Measurements from ENCODE around the gene CTNND2.

CTNND2 gene

GRCh38 chr5:11180890-11181289 lies 723.4 kb downstream of the CTNND2 start:
- no peak overlapping the region for H3K4ac ChIP-seq (ENCODE audit: low read depth in 1 of 2, low read length in 2 of 2)

GRCh38 chr5:11177999-11178711 lies 726.1 kb downstream of the CTNND2 start:
- Histone ChIP-seq H3K27ac (ENCODE audit: low read length, poor library complexity, severe bottlenecking) (no peak overlapping the region), H3K4me3 (ENCODE audit: insufficient read depth in 1 of 2, low read depth in 1 of 2, low read length in 2 of 2) (no peak overlapping the region), H2AFZ (ENCODE audit: low read depth, low read length) (no peak overlapping the region), H3K4me1 (ENCODE audit: control insufficient read depth, insufficient read depth, low read depth, low read length) (peaks cover 3% of the 10 kb centered on the region), H3K18ac (ENCODE audit: low read depth in 1 of 2, low read length in 2 of 2) (no peak overlapping the region), H3K14ac (ENCODE audit: low read length in 2 of 2) (no peak overlapping the region), H2BK15ac (ENCODE audit: low read depth, poor library complexity, severe bottlenecking) (no peak overlapping the region), H3K79me1 (replicated peaks; ENCODE audit: low read length, poor library complexity, severe bottlenecking) (no peaks in the 10 kb centered on the region), H3K27me3 (ENCODE audit: control insufficient read depth in 1 of 2, insufficient read depth in 1 of 2, low read length in 2 of 2) (peaks cover 3 to 7% of the 10 kb centered on the region in 2 experiments), H3K4me2 (ENCODE audit: low read length, poor library complexity, severe bottlenecking) (no peak overlapping the region), H4K8ac (ENCODE audit: low read length) (no peak overlapping the region), H3K9me3 (ENCODE audit: control insufficient read depth, low read length) (no peaks in the 10 kb centered on the region), H2BK5ac (ENCODE audit: low read depth, low read length, poor library complexity, severe bottlenecking) (no peak overlapping the region), H3K4ac (ENCODE audit: low read depth in 1 of 2, low read length in 2 of 2) (no peak overlapping the region), H2BK120ac (ENCODE audit: low read depth, low read length) (no peak overlapping the region), H2BK12ac (ENCODE audit: low read length in 2 of 2) (no peak overlapping the region), H4K91ac (ENCODE audit: low read length) (no peak overlapping the region), H3K23ac (ENCODE audit: low read length in 2 of 2) (no peak overlapping the region), H2AK5ac (ENCODE audit: low read length, severe bottlenecking) (no peak overlapping the region), H3K36me3 (ENCODE audit: control insufficient read depth in 1 of 2, insufficient read depth in 2 of 2, low read depth in 1 of 2, low read length in 2 of 2) (no peaks in the 10 kb centered on the region), H3K9ac (ENCODE audit: low read length) (no peak overlapping the region)
- 90% methylated on average over 2 of the region's 2 CpGs for WGBS
- no peak for DNase-seq

More at GRCh38 chr5:11180890-11181289, 723.4 kb downstream of the CTNND2 start:
- no peak overlapping the region for H2AK5ac ChIP-seq (ENCODE audit: low read length, severe bottlenecking)
- no peak overlapping the region for H2BK120ac ChIP-seq (ENCODE audit: low read depth, low read length)
- no peak overlapping the region for H4K8ac ChIP-seq (ENCODE audit: low read length)
- H3K4me2 ChIP-seq (ENCODE audit: low read length, poor library complexity, severe bottlenecking), result no peak overlapping the region
- H2BK12ac ChIP-seq (ENCODE audit: low read length in 2 of 2), result no peak overlapping the region
- no peaks in the 10 kb centered on the region for H3K79me1 ChIP-seq (replicated peaks; ENCODE audit: low read length, poor library complexity, severe bottlenecking)
- no peak overlapping the region for H3K14ac ChIP-seq (ENCODE audit: low read length in 2 of 2)
- no peaks in the 10 kb centered on the region for H3K36me3 ChIP-seq (ENCODE audit: control insufficient read depth in 1 of 2, insufficient read depth in 2 of 2, low read depth in 1 of 2, low read length in 2 of 2)
- peaks cover 3% of the 10 kb centered on the region for H3K4me1 ChIP-seq (ENCODE audit: control insufficient read depth, insufficient read depth, low read depth, low read length)
- H3K9me3 ChIP-seq (ENCODE audit: control insufficient read depth, low read length), result no peaks in the 10 kb centered on the region
- no peak for DNase-seq
- H3K27me3 ChIP-seq (ENCODE audit: control insufficient read depth in 1 of 2, insufficient read depth in 1 of 2, low read length in 2 of 2), result peaks cover 0 to 3% of the 10 kb centered on the region in 2 experiments
- no peak overlapping the region for H2BK5ac ChIP-seq (ENCODE audit: low read depth, low read length, poor library complexity, severe bottlenecking)
- H3K27ac ChIP-seq (ENCODE audit: low read length, poor library complexity, severe bottlenecking), result no peak overlapping the region
- H4K91ac ChIP-seq (ENCODE audit: low read length), result no peak overlapping the region
- H3K4me3 ChIP-seq (ENCODE audit: insufficient read depth in 1 of 2, low read depth in 1 of 2, low read length in 2 of 2), result no peak overlapping the region
- H2AFZ ChIP-seq (ENCODE audit: low read depth, low read length), result no peak overlapping the region
- no peak overlapping the region for H3K18ac ChIP-seq (ENCODE audit: low read depth in 1 of 2, low read length in 2 of 2)
- H3K9ac ChIP-seq (ENCODE audit: low read length), result no peak overlapping the region
- no peak overlapping the region for H3K23ac ChIP-seq (ENCODE audit: low read length in 2 of 2)
- no peak overlapping the region for H2BK15ac ChIP-seq (ENCODE audit: low read depth, poor library complexity, severe bottlenecking)
- WGBS, result 90% methylated on average over 6 of the region's 6 CpGs

- no peak overlapping the region for H3K4me2 ChIP-seq (ENCODE audit: low read length, poor library complexity, severe bottlenecking)
- no peak overlapping the region for H2BK15ac ChIP-seq (ENCODE audit: low read depth, poor library complexity, severe bottlenecking)
- H2AK5ac ChIP-seq (ENCODE audit: low read length, severe bottlenecking), result no peak overlapping the region
- 87% methylated on average over 7 of the region's 7 CpGs for WGBS
- no peak overlapping the region for H2AFZ ChIP-seq (ENCODE audit: low read depth, low read length)
- no peak overlapping the region for H3K14ac ChIP-seq (ENCODE audit: low read length in 2 of 2)
- H2BK5ac ChIP-seq (ENCODE audit: low read depth, low read length, poor library complexity, severe bottlenecking), result no peak overlapping the region
- H3K4ac ChIP-seq (ENCODE audit: low read depth in 1 of 2, low read length in 2 of 2), result no peak overlapping the region
- no peak overlapping the region for H3K9ac ChIP-seq (ENCODE audit: low read length)
- H3K27me3 ChIP-seq (ENCODE audit: control insufficient read depth in 1 of 2, insufficient read depth in 1 of 2, low read length in 2 of 2), result peaks cover 3 to 7% of the 10 kb centered on the region in 2 experiments
- DNase-seq, result no peak
- H3K9me3 ChIP-seq (ENCODE audit: control insufficient read depth, low read length), result no peaks in the 10 kb centered on the region
- H4K91ac ChIP-seq (ENCODE audit: low read length), result no peak overlapping the region
- H3K79me1 ChIP-seq (replicated peaks; ENCODE audit: low read length, poor library complexity, severe bottlenecking), result no peaks in the 10 kb centered on the region
- no peak overlapping the region for H4K8ac ChIP-seq (ENCODE audit: low read length)
- H2BK120ac ChIP-seq (ENCODE audit: low read depth, low read length), result no peak overlapping the region
- no peaks in the 10 kb centered on the region for H3K36me3 ChIP-seq (ENCODE audit: control insufficient read depth in 1 of 2, insufficient read depth in 2 of 2, low read depth in 1 of 2, low read length in 2 of 2)
- H3K27ac ChIP-seq (ENCODE audit: low read length, poor library complexity, severe bottlenecking), result no peak overlapping the region
- no peak overlapping the region for H3K23ac ChIP-seq (ENCODE audit: low read length in 2 of 2)
- no peak overlapping the region for H2BK12ac ChIP-seq (ENCODE audit: low read length in 2 of 2)
- H3K4me3 ChIP-seq (ENCODE audit: insufficient read depth in 1 of 2, low read depth in 1 of 2, low read length in 2 of 2), result no peak overlapping the region
- no peaks in the 10 kb centered on the region for H3K4me1 ChIP-seq (ENCODE audit: control insufficient read depth, insufficient read depth, low read depth, low read length)
- no peak overlapping the region for H3K18ac ChIP-seq (ENCODE audit: low read depth in 1 of 2, low read length in 2 of 2)
These were observed 729.7 kb downstream of the CTNND2 start for GRCh38 chr5:11174591-11174990.

GRCh38 chr5:11172484-11172883 lies 731.8 kb downstream of the CTNND2 start:
- no peaks in the 10 kb centered on the region for H3K36me3 ChIP-seq (ENCODE audit: control insufficient read depth in 1 of 2, insufficient read depth in 2 of 2, low read depth in 1 of 2, low read length in 2 of 2)
- no peak overlapping the region for H3K4ac ChIP-seq (ENCODE audit: low read depth in 1 of 2, low read length in 2 of 2)
- no peaks in the 10 kb centered on the region for H3K4me1 ChIP-seq (ENCODE audit: control insufficient read depth, insufficient read depth, low read depth, low read length)
- H2AFZ ChIP-seq (ENCODE audit: low read depth, low read length), result no peak overlapping the region
- peaks cover 3 to 7% of the 10 kb centered on the region in 2 experiments for H3K27me3 ChIP-seq (ENCODE audit: control insufficient read depth in 1 of 2, insufficient read depth in 1 of 2, low read length in 2 of 2)
- H2BK5ac ChIP-seq (ENCODE audit: low read depth, low read length, poor library complexity, severe bottlenecking), result no peak overlapping the region
- no peaks in the 10 kb centered on the region for H3K9me3 ChIP-seq (ENCODE audit: control insufficient read depth, low read length)
- no peak overlapping the region for H4K91ac ChIP-seq (ENCODE audit: low read length)
- no peak overlapping the region for H3K23ac ChIP-seq (ENCODE audit: low read length in 2 of 2)
- no peak for DNase-seq
- no peak overlapping the region for H3K9ac ChIP-seq (ENCODE audit: low read length)
- no peaks in the 10 kb centered on the region for H3K79me1 ChIP-seq (replicated peaks; ENCODE audit: low read length, poor library complexity, severe bottlenecking)
- no peak overlapping the region for H3K4me2 ChIP-seq (ENCODE audit: low read length, poor library complexity, severe bottlenecking)
- no peak overlapping the region for H4K8ac ChIP-seq (ENCODE audit: low read length)
- no peak overlapping the region for H3K18ac ChIP-seq (ENCODE audit: low read depth in 1 of 2, low read length in 2 of 2)
- no peak overlapping the region for H3K4me3 ChIP-seq (ENCODE audit: insufficient read depth in 1 of 2, low read depth in 1 of 2, low read length in 2 of 2)
- H2BK12ac ChIP-seq (ENCODE audit: low read length in 2 of 2), result no peak overlapping the region
- WGBS, result 82% methylated on average over 5 of the region's 5 CpGs
- no peak overlapping the region for H3K14ac ChIP-seq (ENCODE audit: low read length in 2 of 2)
- H2BK120ac ChIP-seq (ENCODE audit: low read depth, low read length), result no peak overlapping the region
- H2BK15ac ChIP-seq (ENCODE audit: low read depth, poor library complexity, severe bottlenecking), result no peak overlapping the region
- no peak overlapping the region for H3K27ac ChIP-seq (ENCODE audit: low read length, poor library complexity, severe bottlenecking)
- no peak overlapping the region for H2AK5ac ChIP-seq (ENCODE audit: low read length, severe bottlenecking)
